Measurements from ENCODE around the gene BNC2. TPM values are rescaled to one million over a fixed set of nuclear protein-coding genes. Genes with fewer than 3 reads are reported as not detected.

The BNC2 gene
- total RNA-seq, 1 donor from 2014 or later: 2.4 TPM

GRCh38 chr9:16369427-16369826, 501.0 kb downstream of the BNC2 start:
- TF ChIP-seq CTCF (IDR thresholded peaks at IDR 0.05): no peak
- no peak for TF ChIP-seq EZH2 (IDR thresholded peaks at IDR 0.05)
- no peak for TF ChIP-seq EZH2phosphoT487 (IDR thresholded peaks at IDR 0.05)
- Histone ChIP-seq H3K79me2 (ENCODE audit: low read depth) (no peaks in the 10 kb centered on the region), H3K9me3 (ENCODE audit: low read depth) (no peaks in the 10 kb centered on the region), H2AFZ (replicated peaks) (no peak overlapping the region), H3K36me3 (no peaks in the 10 kb centered on the region), H3F3A (ENCODE audit: low read depth) (no peaks in the 10 kb centered on the region), H3K27ac (no peak overlapping the region), H4K20me1 (ENCODE audit: low read depth) (no peaks in the 10 kb centered on the region), H3K4me1 (peaks cover 7% of the 10 kb centered on the region), H3K27me3 (no peaks in the 10 kb centered on the region), H3K9ac (no peak overlapping the region), H3K4me2 (no peak overlapping the region), H3K4me3 (no peak overlapping the region)
- Mint-ChIP-seq H3K4me3 (no peak overlapping the region), H3K36me3 (no peaks in the 10 kb centered on the region), H3K27me3 (ENCODE audit: insufficient read depth, low read depth) (peaks cover 6% of the 10 kb centered on the region), H3K4me1 (peaks cover 11% of the 10 kb centered on the region), H3K9me3 (no peaks in the 10 kb centered on the region), H3K27ac (no peak overlapping the region)
- no peak for DNase-seq (ENCODE audit: low spot score)

- no peak overlapping the region for H3K27ac ChIP-seq
- H4K20me1 ChIP-seq (ENCODE audit: low read depth): no peaks in the 10 kb centered on the region
- H3K27ac Mint-ChIP-seq: no peak overlapping the region
- no peaks in the 10 kb centered on the region for H3K9me3 ChIP-seq (ENCODE audit: low read depth)
- no peak overlapping the region for H2AFZ ChIP-seq (replicated peaks)
- H3K4me1 ChIP-seq: peaks cover 7% of the 10 kb centered on the region
- no peak overlapping the region for H3K4me3 ChIP-seq
- H3K9me3 Mint-ChIP-seq: no peaks in the 10 kb centered on the region
- no peaks in the 10 kb centered on the region for H3F3A ChIP-seq (ENCODE audit: low read depth)
- no peak for TF ChIP-seq EZH2phosphoT487 (IDR thresholded peaks at IDR 0.05)
- no peak for TF ChIP-seq EZH2 (IDR thresholded peaks at IDR 0.05)
- no peak for TF ChIP-seq CTCF (IDR thresholded peaks at IDR 0.05)
- no peak overlapping the region for H3K4me2 ChIP-seq
- no peaks in the 10 kb centered on the region for H3K79me2 ChIP-seq (ENCODE audit: low read depth)
- H3K27me3 Mint-ChIP-seq (ENCODE audit: insufficient read depth, low read depth): peaks cover 6% of the 10 kb centered on the region
- no peaks in the 10 kb centered on the region for H3K27me3 ChIP-seq
- peaks cover 12% of the 10 kb centered on the region for H3K4me1 Mint-ChIP-seq
- no peaks in the 10 kb centered on the region for H3K36me3 ChIP-seq
- H3K9ac ChIP-seq: no peak overlapping the region
- no peak for DNase-seq (ENCODE audit: low spot score)
- no peaks in the 10 kb centered on the region for H3K36me3 Mint-ChIP-seq
- H3K4me3 Mint-ChIP-seq: no peak overlapping the region
Observed at GRCh38 chr9:16368237-16369087, 502.0 kb downstream of the BNC2 start.

GRCh38 chr9:16367605-16368231, 502.8 kb downstream of the BNC2 start:
- Mint-ChIP-seq H3K4me3 (no peak overlapping the region), H3K27me3 (ENCODE audit: insufficient read depth, low read depth) (peaks cover 9% of the 10 kb centered on the region), H3K4me1 (peaks cover 9% of the 10 kb centered on the region), H3K27ac (no peak overlapping the region), H3K9me3 (no peaks in the 10 kb centered on the region), H3K36me3 (no peaks in the 10 kb centered on the region)
- H3K9ac ChIP-seq: no peak overlapping the region
- TF ChIP-seq EZH2phosphoT487 (IDR thresholded peaks at IDR 0.05): no peak
- no peak for TF ChIP-seq CTCF (IDR thresholded peaks at IDR 0.05)
- no peak for TF ChIP-seq EZH2 (IDR thresholded peaks at IDR 0.05)
- DNase-seq (ENCODE audit: low spot score): no peak
- no peaks in the 10 kb centered on the region for H3K36me3 ChIP-seq
- no peak overlapping the region for H3K4me3 ChIP-seq
- no peaks in the 10 kb centered on the region for H3K27me3 ChIP-seq
- no peak overlapping the region for H3K27ac ChIP-seq
- H4K20me1 ChIP-seq (ENCODE audit: low read depth): no peaks in the 10 kb centered on the region
- H2AFZ ChIP-seq (replicated peaks): no peak overlapping the region
- H3K79me2 ChIP-seq (ENCODE audit: low read depth): no peaks in the 10 kb centered on the region
- no peaks in the 10 kb centered on the region for H3K9me3 ChIP-seq (ENCODE audit: low read depth)
- no peaks in the 10 kb centered on the region for H3F3A ChIP-seq (ENCODE audit: low read depth)
- H3K4me1 ChIP-seq: peaks cover 7% of the 10 kb centered on the region
- H3K4me2 ChIP-seq: no peak overlapping the region
